Neutrophil (primary cell): ENCODE results near the gene RSRC1.

ENCODE experiments used
- H3K27ac ChIP-seq: fragments of 200-600 bp; sonication (generic); 2 replicates; pipeline ENCODE4 v1.5.1; 2016; ENCODE audit warnings: mild to moderate bottlenecking, moderate library complexity
- H3K27me3 ChIP-seq: fragments of 200-600 bp; sonication (generic); 2 replicates; pipeline ENCODE4 v1.6.0; 2016; ENCODE audit warnings: mild to moderate bottlenecking
- H3K36me3 ChIP-seq: fragments of 200-600 bp; sonication (generic); 2 replicates; pipeline ENCODE4 v1.5.1; 2017
- H3K4me1 ChIP-seq, 2 experiments: fragments of 200-600 bp in 1 of 2; sonication (generic) in 1 of 2; 1 replicate in 1 of 2; 2 replicates in 1 of 2; pipeline versions ENCODE4 v1.5.1 to v1.6.1; 2013 to 2016; ENCODE audit warnings: low read depth in 1 of 2, low read length in 1 of 2, mild to moderate bottlenecking in 1 of 2, moderate library complexity in 1 of 2; ENCODE audit not compliant: control insufficient read depth in 1 of 2, insufficient read depth in 1 of 2
- H3K4me3 ChIP-seq, 2 experiments: fragments of 200-600 bp in 1 of 2; sonication (generic) in 1 of 2; 1 replicate in 1 of 2; 2 replicates in 1 of 2; pipeline ENCODE4 v1.5.1; 2013 to 2016; ENCODE audit warnings: low read depth in 1 of 2, low read length in 1 of 2, mild to moderate bottlenecking in 1 of 2, moderate library complexity in 1 of 2
- H3K9me3 ChIP-seq: fragments of 200-600 bp; sonication (generic); 2 replicates; pipeline ENCODE4 v1.5.1; 2016
- CTCF ChIP-seq: fragments of 200-600 bp; sonication (generic); IDR thresholded peaks from 2 replicates; pipeline ENCODE4 v1.5.1; 2016; ENCODE audit warnings: antibody characterized with exemption

The RSRC1 gene

GRCh38 chr3:158443632-158444031 lies 333.7 kb downstream of the RSRC1 start:
- Histone ChIP-seq H3K4me3 (no peak overlapping the region), H3K27me3 (no peaks in the 10 kb centered on the region), H3K9me3 (no peaks in the 10 kb centered on the region), H3K36me3 (no peaks in the 10 kb centered on the region), H3K4me1 (no peaks in the 10 kb centered on the region), H3K27ac (no peak overlapping the region)
- TF ChIP-seq CTCF: no peak

DNA sequence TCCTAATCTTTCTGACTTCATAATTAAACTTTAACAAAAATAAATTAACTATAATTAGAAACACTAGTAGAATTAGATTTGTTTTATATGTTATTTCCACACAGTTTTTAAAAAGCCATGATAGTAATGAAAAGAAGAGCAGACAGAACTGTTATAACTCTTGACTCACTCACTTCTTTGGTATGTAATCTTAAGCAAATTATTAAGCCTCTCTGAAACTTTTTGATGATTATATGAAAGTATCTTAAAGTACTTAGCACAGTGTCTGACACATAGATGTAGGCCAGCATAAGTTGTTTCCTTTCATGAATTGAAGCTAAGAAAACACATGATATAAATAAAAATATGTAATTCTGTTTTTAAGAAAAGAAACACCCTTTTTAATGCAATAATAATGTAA lies 337.5 kb downstream of the RSRC1 start:
- no peaks in the 10 kb centered on the region for H3K36me3 ChIP-seq
- peaks cover 10 to 11% of the 10 kb centered on the region in 2 experiments for H3K4me1 ChIP-seq
- no peak overlapping the region for H3K4me3 ChIP-seq
- no peak overlapping the region for H3K27ac ChIP-seq
- no peaks in the 10 kb centered on the region for H3K27me3 ChIP-seq
- no peaks in the 10 kb centered on the region for H3K9me3 ChIP-seq
- no peak for TF ChIP-seq CTCF

GRCh38 chr3:158451405-158452055 lies 341.6 kb downstream of the RSRC1 start:
- Histone ChIP-seq H3K36me3 (no peaks in the 10 kb centered on the region), H3K4me1 (peaks cover 21 to 25% of the 10 kb centered on the region in 2 experiments), H3K27ac (peak overlapping the region; percentile 49), H3K4me3 (no peak overlapping the region), H3K27me3 (no peaks in the 10 kb centered on the region), H3K9me3 (no peaks in the 10 kb centered on the region)
- TF ChIP-seq CTCF: no peak

DNA sequence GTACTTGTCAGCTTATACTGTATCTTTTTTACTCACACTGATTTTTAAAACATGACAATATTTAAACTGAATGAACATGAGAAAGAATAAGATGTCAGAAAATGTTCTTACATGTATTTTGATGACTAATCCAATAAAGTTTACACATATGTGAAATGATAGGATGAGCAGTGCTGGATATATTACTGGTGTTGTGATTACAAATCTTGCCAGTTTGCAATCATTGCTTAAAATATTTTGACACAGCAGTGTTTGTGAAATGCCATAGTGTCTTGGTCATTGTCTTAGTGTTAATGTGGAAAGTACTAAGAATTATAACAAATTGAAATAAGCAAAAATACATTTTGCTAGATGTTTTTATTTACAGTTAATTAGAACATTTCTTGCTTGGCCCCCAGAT lies 342.4 kb downstream of the RSRC1 start:
- Histone ChIP-seq H3K27me3 (no peaks in the 10 kb centered on the region), H3K4me1 (peaks cover 23 to 31% of the 10 kb centered on the region in 2 experiments), H3K36me3 (no peaks in the 10 kb centered on the region), H3K4me3 (no peak overlapping the region), H3K27ac (peak overlapping the region; percentile 49), H3K9me3 (no peaks in the 10 kb centered on the region)
- no peak for TF ChIP-seq CTCF

DNA sequence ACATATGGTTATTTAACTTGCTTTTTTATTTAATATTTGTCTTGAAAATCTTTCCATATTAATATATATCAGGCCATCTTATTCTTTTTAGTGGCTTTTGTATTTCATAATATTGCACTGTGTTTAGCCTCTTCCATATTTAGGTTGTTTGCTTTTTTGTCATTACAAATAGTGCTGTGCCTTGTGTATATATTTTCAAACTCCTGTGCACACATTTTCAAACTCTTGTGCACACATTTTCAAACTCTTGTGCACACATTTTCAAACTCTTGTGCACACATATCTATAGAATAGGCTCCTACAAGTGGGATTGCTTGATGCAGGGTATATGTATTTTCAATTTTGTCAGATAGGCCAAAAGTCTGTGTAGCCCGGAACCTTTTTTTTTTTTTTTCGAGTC lies 343.1 kb downstream of the RSRC1 start:
- no peaks in the 10 kb centered on the region for H3K9me3 ChIP-seq
- H3K36me3 ChIP-seq: no peaks in the 10 kb centered on the region
- H3K4me1 ChIP-seq: peaks cover 23 to 31% of the 10 kb centered on the region in 2 experiments
- TF ChIP-seq CTCF: no peak
- no peak overlapping the region for H3K27ac ChIP-seq
- no peaks in the 10 kb centered on the region for H3K27me3 ChIP-seq
- H3K4me3 ChIP-seq: no peak overlapping the region
